Measurements from ENCODE around the gene PIWIL1.

GRCh38 chr12:130345292-130345691 lies 7.6 kb downstream of the PIWIL1 start:
- TF ChIP-seq, protein P1, sequence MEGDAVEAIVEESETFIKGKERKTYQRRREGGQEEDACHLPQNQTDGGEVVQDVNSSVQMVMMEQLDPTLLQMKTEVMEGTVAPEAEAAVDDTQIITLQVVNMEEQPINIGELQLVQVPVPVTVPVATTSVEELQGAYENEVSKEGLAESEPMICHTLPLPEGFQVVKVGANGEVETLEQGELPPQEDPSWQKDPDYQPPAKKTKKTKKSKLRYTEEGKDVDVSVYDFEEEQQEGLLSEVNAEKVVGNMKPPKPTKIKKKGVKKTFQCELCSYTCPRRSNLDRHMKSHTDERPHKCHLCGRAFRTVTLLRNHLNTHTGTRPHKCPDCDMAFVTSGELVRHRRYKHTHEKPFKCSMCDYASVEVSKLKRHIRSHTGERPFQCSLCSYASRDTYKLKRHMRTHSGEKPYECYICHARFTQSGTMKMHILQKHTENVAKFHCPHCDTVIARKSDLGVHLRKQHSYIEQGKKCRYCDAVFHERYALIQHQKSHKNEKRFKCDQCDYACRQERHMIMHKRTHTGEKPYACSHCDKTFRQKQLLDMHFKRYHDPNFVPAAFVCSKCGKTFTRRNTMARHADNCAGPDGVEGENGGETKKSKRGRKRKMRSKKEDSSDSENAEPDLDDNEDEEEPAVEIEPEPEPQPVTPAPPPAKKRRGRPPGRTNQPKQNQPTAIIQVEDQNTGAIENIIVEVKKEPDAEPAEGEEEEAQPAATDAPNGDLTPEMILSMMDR (conservative IDR thresholded peaks at IDR 0.05; ENCODE audit: low read depth, low read length), result no peak
- no peak for TF ChIP-seq RCOR1 (IDR thresholded peaks at IDR 0.05; ENCODE audit: insufficient replicate concordance, low read length)
- no peak for TF ChIP-seq POLR2A (IDR thresholded peaks at IDR 0.05; ENCODE audit: low read depth, low read length)
- TF ChIP-seq RAD21 (IDR thresholded peaks at IDR 0.05; ENCODE audit: low read length), result no peak

Data from IMR-90 (cell line).